Stimulated activated CD8-positive, alpha-beta memory T cell treated with anti-CD3 and anti-CD28 coated beads, Interleukin-2, amount 100 ng/mL, for 1 hour (primary cell): ENCODE results near the gene RBL1.
"Not testable (repeated sequence)": the region's sequence is repeated elsewhere in the genome, so short reads cannot be mapped to it uniquely, and the experiment has no call there.

Experiments
- DNase-seq, 2 donors: peaks; one replicate each; pipeline ENCODE4 v3.0.0-alpha.2; 2020; ENCODE audit warnings: low read depth in 2 of 2

RBL1 gene

DNA sequence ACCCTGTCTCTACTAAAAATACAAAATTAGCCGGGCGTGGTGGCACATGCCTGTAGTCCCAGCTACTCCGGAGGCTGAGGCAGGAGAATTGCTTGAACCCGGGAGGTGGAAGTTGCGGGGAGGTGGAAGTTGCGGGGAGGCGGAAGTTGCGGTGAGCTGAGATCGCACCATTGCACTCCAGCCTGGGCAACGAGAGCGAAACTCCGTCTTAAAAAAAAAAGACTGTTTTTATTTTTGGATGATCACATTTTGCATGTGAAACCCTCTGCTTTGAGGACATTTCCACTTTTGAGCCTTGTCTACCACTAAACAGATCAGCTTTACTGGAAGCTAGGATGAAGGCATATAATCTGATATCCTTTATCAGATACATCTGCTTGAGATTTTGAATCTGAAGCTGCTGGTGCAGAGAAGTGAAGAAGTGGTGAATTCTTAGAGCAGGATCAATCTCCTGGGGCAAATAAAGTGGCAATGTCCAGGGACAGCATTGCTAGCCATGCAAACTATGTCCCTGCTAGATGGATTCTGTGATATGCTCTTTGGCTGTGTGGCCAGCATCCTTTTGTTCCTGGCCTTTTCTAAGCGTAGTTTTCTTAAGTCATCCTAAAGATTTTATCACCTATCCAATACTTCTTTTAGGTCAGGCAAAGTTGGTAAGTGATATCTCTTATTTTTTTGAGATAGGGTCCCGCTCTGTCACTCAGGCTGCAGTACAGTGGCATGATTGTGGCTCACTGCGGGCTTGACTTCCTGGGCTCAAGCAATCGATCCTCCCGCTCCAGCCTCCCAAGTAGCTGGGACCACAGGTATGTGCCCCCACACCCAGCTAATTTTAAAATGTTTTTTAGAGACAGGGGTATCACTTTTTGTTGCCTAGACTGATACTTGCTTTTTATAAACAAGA, 23.3 kb downstream of the RBL1 start:
- DNase-seq = no peak

DNA sequence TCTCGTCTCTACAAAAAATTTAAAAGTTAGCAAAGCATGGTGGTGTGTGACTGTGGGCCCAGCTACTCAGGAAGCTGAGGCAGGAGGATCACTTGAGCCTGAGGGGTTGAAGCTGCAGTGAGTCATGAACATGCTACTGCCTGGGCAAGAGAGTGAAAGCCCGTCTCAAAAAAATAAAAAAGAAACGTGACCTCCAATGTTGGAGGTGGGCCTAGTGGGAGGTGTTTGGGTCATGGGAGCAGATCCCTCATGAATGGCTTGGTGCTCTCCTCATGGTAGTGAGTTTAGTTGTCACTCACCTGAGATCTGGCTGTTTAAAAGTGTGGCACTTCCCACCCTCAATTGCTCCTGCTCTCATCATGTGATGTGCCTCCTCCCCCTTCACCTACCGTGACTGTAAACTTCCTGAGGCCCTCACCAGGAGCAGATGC, 24.3 kb downstream of the RBL1 start:
- no peak for DNase-seq

DNA sequence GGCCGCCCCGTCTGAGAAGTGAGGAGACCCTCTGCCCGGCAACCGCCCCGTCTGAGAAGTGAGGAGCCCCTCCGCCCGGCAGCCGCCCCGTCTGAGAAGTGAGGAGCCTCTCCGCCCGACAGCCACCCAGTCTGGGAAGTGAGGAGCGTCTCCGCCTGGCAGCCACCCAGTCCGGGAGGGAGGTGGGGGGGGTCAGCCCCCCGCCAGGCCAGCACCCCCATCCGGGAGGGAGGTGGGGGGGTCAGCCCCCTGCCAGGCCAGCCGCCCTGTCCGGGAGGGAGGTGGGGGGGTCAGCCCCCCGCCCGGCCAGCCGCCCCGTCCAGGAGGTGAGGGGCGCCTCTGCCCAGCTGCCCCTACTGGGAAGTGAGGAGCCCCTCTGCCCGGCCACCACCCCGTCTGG, 26.2 kb downstream of the RBL1 start:
- DNase-seq = not testable (repeated sequence)

DNA sequence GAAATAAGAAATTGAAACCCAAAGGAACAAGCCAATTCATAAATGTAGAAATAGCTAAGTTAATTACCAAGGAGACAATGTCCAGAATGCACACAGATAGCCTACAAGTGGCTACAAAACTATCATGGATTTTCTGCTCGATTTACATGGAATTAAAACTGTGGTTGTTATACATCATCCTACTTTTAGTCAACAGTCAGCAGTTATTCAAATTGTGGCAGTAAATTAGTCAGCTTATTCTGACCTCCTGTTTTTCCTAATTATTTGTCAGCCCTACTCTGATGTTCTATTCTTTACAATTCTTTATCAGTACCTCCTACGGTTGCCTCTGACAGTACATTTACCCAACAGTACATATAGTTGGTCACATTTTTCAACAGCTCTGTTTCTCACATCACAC, 29.6 kb downstream of the RBL1 start:
- no peak for DNase-seq

DNA sequence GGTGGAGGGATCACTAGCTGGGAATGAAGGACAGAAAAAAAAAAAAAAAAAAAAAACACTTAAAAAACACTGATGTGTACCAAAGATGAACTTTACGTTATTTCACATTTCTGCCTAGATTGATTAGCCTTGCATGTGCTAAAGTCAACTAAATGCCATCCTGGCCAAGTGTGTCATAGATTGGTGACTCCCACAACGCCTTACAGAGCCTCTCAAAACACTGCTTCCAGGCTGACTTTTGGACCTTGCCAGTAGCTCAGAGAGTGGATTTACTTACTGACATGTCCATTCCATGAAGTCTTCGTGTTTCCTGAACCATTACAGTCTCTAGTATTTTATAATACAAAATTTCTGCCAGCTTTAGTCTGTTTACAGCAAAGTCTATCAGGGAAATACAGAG, 40.5 kb downstream of the RBL1 start:
- no peak for DNase-seq

DNA sequence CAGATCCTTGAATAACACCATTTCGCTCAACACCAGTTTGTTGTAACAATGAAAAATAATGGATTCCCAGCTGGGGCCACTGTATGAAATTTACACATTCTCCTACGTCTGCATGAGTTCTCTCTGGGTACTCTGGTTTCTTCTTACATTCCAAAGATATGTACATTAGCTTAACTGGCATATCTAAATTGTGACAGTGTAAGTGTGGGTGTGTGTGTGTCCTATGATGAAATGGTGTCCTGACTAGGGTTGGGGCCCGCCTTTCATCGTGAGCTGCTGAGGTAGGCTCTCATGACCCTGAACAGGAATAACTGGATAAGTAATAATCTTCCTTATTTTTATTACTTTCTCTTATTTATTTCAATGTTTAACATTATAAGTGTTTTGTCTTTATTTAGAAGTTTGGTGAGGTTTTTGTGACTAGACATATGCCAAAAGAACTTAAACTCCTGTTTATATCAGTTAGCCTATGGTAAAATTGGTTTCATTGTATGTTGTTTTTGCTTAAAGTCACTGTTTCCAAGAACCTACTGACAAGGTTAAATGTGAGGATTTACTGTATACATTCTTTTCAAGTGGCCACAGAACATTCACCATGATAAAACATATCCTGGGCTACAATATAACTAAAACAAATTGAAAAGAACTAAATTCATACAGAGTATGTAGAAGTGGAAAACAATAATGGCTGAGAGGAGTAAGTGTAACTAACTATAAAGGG, 42.4 kb downstream of the RBL1 start:
- no peak for DNase-seq

DNA sequence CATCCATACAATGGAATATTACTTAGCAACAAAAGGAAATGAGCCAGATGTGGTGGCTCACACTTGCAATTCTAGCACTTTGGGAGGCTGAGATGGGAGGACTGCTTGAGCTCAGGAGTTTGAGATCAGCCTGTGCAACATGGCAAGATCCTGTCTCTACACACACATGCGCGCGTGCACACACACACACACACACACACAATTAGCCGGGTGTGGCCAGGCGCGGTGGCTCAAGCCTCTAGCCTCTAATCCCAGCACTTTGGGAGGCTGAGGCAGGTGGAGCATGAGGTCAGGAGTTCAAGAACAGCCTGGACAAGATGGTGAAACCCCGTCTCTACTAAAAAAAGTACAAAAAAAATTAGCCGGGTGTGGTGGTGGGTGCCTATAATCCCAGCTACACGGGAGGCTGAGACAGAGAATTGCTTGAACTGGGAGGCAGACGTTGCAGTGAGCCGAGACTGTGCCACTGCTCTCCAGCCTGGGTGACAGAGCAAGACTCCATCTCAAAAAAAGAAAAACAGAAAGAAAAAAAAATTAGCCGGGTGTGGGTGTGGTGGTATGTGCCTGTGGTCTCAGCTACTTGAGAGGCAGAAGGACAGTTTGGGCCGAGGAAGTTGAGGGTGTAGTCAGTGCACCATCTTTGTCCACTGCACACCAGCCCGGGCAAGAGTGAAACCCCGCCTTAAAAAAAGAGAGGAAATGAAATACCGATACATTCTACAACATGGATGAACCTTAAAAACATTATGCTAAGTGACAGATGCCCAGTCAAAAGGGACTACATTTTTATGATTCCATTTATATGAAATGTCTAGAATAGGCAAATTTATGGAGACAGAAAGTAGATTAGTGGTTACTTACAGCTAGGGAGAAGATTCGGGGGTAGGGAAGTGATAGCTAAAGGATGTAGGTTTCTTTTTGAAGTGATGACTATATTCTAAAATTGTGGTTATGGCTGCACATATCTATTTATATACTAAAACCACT, 52.5 kb downstream of the RBL1 start:
- no peak for DNase-seq

DNA sequence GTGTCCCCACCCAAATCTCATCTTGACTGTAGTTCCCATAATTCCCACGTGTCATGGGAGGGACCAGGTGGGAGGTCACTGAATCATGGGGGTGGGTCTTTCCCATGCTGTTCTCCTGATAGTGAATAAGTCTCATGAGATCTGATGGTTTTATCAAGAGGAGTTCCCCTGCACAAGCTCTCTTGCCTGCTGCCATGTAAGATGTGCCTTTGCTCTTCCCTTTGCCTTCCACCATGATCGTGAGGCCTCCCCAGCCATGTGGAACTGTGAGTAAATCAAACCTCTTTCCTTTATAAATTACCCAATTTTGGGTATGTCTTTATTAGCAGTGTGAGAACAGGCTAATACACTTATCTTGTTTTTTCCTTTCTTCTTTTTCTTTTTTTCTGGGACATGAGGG, 56.4 kb downstream of the RBL1 start:
- not testable (repeated sequence) for DNase-seq

DNA sequence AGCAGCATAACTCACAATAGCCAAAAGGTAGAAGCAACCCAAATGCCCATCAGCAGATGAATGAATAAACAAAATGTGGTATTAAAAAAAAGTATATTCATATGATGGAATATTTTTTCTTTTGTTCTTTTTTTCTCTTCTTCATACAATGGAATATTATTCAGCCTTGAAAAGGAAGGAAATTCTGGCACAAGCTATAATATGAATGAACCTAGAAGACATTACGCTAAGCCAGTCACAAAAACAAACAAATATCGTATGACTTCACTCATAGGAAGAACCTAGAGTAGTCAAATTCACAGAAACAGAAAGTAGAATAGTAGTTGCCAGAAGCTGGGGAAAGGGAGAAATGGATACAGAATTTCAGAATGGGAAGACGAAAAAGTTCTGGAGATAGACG, 63.7 kb downstream of the RBL1 start:
- no peak for DNase-seq

DNA sequence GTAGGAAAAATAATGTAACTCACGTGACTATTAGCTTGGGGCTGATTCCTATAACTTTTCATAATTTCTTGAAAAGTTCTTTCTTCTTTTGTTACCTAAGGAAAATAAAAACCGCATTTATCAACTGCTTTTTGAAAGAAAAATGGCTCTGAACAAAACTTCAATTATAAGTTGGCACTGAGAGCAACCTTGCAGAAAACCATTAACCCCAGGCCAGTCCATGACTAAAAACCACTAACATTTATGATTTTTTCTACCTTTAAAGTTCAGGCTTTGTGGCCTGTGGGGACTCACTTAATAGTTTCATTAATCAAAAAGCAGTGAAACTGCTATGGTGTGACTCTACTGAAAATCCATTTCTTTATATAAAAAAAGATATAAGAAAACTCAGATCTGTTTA, 75.2 kb downstream of the RBL1 start:
- no peak for DNase-seq

DNA sequence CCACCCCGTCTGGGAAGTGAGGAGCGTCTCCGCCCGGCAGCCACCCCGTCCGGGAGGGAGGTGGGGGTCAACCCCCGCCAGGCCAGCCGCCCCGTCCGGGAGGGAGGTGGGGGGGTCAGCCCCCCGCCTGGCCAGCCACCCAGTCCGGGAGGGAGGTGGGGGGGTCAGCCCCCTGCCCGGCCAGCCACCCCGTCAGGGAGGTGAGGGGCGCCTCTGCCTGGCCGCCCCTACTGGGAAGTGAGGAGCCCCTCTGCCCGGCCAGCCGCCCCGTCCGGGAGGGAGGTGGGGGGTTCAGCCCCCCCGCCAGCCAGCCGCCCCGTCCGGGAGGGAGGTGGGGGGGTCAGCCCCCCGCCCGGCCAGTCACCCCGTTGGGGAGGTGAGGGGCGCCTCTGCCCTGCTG, 83.2 kb downstream of the RBL1 start:
- not testable (repeated sequence) for DNase-seq

DNA sequence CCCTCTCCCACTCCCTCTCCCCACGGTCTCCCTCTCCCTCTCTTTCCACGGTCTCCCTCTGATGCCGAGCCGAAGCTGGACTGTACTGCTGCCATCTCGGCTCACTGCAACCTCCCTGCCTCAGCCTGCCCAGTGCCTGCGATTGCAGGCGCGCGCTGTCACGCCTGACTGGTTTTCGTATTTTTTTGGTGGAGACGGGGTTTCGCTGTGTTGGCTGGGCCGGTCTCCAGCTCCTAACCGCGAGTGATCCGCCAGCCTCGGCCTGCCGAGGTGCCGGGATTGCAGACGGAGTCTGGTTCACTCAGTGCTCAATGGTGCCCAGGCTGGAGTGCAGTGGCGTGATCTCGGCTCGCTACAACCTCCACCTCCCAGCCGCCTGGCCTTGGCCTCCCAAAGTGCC, 83.9 kb downstream of the RBL1 start:
- not testable (repeated sequence) for DNase-seq

DNA sequence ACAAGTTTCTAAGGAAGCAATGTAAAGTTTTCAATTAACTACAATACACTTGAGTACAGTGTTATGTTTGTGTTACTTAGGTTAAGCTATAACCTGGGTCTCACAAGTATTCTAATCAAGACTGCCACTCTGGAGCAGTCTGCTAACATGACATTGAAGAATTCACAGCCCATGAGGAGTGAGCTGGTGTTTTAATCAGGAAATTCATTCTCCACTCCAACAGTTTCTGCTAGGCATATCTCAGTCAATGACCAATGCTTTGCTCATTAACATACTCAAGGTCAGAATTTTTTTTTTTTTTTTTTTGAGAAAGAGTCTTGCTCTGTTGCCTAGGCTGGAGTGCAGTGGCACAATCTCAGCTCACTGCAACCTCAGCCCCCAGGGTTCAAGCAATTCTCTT, 84.7 kb downstream of the RBL1 start:
- DNase-seq = no peak

DNA sequence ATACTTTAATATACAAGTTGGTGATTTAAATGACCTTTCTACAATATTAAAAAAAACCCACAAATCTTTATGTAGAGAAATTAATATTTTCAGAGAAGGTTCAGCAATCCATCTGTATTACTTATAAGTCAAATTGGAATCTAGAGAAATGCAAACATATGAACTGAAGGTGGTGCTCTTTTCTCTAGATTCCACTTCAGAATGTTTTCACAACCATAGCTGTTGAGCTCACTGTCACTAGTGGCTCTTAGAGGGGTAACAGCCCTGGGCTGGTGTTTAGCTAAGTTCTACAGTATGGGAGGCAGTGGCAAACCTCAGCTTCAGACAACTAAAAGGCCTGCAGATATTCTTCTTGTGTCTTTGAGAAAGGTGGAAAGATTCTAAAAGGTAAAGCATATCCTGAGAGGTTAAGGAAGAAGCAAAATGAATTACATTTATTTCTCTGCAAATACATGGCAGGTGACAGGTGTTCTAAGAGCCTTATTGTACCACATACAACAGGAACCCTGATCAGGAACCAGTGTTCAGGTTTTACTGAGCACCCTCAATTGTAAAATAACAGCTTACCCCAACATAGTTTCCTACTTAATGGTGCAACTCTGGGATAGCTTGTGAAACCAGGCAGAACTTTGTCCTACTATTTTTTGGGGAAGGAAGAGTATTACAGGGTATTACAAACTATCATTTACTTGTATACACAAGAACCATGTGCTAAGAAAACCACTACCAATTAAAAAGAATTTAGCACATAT, 87.7 kb downstream of the RBL1 start:
- no peak for DNase-seq

DNA sequence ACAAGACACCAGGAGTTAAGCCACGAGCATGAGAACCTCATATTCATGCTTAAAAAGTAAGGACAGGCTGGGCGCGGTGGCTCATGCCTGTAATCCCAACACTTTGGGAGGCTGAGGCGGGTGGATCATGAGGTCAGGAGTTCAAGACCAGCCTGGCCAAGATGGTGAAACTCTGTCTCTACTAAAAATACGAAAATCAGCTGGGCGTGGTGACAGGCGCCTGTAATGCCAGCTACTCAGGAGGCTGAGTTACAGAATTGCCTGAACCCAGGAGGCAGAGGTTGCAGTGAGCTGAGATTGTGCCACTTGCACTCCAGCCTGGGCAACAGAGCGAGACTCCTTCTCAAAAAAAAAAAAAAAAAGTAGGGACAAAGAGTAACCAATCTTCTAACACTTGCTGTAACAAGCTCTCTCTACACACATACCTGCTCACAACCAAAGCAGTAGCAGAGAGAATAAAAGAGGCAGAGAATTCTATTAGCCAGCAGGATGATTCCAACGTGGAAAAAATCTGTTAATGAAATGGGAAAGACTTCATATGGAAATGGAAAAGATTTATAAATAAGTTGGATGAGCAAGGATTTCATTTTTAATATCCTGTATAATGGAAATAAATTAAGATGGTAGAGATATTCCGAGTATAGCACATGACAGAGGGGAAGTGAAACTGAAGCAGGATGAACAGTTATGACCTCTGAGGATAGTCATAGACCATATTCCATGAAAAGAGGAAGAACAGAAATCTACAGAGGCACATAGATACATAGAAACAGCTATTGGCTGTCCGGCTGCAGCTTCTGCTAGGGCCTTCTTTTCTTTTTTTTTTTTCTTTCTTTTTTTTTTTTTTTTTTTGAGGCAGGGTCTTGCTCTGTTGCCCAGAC, 90.5 kb downstream of the RBL1 start:
- DNase-seq = not testable (repeated sequence)

DNA sequence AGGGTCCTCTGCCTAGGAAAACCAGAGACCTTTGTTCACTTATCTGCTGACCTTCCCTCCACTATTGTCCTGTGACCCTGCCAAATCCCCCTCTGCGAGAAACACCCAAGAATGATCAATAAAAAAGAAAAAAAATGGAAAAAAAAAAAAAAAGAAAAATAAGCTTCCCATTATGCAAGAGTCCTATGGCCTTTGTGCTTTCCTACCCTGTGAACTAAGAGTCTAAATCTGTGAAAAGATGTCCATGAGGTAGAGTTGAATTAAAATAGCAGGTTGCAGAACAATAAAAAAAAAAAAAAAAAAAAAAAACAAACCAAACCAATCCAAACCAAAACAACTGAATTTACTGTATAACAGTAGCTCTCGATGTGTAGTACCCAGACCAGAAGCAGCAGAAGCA, 94.2 kb downstream of the RBL1 start:
- DNase-seq = not testable (repeated sequence)

DNA sequence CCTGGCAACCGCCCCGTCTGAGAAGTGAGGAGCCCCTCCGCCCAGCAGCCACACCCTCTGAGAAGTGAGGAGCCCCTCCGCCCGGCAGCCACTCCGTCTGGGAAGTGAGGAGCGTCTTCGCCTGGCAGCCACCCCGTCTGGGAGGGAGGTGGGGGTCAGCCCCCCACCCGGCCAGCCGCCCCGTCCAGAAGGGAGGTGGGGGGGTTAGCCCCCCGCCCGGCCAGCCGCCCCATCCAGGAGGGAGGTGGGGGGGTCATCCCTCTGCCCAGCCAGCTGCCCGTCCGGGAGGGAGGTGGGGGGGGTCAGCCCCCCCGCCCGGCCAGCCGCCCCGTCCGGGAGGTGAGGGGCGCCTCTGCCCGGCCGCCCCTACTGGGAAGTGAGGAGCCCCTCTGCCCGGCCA, 95.6 kb downstream of the RBL1 start:
- not testable (repeated sequence) for DNase-seq

DNA sequence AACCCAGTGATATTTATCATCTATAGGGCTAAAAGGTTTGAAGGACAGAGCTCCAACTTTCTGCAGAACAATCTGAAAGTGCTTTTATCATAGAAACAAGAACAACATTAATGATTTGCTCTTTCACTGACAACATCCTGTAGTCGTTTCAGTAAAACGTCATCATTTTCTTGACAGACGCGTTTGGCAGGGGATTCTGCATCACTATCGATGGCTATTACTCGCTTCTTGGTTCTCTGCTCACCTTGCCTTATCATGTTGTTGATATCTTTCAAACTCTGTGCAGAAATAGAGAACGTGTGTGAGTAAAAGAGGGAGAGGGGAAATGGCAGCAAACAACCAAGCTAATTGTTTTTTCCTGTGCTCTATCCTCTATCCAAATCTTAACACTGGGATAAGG, 97.1 kb downstream of the RBL1 start:
- no peak for DNase-seq

DNA sequence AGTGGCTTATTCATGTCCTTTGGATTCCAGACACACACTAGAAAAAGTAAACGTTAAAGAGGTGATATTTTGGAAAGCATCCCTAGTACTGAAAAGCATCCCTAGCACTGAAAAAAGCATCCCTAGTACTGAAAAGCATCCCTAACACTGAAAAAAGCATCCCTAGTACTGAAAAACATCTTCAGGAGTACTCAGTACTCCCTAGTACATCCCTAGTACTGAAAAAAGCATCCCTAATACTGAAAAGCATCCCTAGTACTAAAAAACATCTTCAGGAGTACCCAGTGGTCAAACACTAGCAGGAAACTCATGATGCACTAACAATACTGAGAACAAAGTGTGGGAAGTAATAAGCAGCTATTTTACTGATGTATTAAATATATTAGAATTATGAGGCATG, 98.7 kb downstream of the RBL1 start:
- no peak for DNase-seq

DNA sequence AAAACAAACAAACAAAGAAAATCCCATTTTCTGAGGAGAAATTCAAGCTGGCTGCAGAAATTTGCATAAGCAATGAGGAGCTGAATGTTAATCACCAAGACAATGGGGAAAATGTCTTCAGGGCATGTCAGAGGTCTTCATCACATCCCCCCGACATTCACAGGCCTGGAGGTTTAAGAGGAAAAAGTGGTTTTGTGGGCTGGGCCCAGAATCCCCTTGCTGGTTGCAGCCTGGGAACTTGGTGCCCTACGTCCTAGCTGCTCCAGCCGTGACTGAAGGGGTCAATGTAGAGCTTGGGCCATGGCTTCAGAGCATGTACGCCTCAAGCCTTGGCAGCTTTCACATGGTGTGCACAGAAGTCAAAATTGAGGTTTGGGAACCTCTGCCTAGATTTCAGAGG, 101.6 kb downstream of the RBL1 start:
- DNase-seq = not testable (repeated sequence)
